Measurements from ENCODE around the gene SAMD1.

SAMD1 gene

DNA sequence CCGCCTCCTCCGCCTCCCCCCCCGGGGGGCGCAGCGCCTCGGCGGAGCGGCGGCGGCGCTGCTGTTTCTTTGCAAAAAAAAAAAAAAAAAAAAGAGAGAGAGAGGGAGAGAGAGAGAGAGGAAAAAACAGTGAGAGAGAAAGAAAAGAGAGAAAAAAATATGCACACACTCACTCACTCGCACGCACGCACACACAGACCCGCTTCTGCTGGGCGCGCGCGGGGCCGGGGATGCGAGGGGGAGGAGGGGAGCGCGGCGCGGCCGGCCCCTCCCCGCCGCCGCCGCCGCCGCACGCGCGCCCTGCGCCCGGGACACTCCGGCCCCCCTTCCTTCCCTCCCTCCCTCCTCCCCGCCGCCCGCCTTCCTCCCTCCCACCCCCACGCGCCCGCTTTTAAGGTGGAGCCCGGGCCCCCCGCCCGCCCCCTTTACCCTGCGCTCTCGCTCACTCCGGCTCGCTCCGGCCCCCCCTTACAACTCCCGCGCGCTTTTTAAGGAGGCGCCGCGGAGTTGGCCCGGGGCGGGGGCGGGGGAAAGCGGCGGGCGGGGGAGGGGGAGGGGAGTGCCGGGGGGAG is at the start of gene SAMD1:
TSS of gene SAMD1 (minus strand) at position 243 of the 572 bp plus-strand sequence.
- DNase-seq: peak; percentile 44

DNA sequence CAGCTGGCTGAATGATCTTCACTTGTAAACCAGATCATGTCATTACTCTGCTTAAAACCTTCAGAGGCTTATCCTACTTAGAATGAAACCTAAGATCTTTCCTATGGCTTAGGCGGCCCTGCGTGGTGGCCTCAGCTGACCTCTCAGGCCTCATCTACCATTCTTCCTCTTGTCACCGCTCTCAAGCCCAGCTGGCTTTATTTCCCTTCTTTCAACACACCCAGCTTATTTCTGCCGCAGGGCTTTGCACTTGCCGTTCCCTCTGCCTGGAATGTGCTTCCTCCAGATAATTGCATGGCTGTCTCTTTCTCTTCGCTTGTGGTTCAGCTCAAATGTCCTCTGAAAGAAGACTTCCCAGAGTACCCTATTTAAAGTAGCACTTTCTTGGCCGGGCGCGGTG is 49.4 kb upstream of the SAMD1 start:
- peak; percentile 84 for DNase-seq

- no peak for DNase-seq
These were observed 48.2 kb upstream of the SAMD1 start for GRCh38 chr19:14138576-14139265.

GRCh38 chr19:14136509-14137281 is 46.1 kb upstream of the SAMD1 start, which contains the start of gene ASF1B:
Gene ASF1B, minus strand, starts transcription at chr19:14136589. Its CDS starts 133 bp downstream, at chr19:14136456.
- peak; percentile 100 for DNase-seq

- DNase-seq: no peak
These were observed 45.5 kb upstream of the SAMD1 start for GRCh38 chr19:14135985-14136508.

DNA sequence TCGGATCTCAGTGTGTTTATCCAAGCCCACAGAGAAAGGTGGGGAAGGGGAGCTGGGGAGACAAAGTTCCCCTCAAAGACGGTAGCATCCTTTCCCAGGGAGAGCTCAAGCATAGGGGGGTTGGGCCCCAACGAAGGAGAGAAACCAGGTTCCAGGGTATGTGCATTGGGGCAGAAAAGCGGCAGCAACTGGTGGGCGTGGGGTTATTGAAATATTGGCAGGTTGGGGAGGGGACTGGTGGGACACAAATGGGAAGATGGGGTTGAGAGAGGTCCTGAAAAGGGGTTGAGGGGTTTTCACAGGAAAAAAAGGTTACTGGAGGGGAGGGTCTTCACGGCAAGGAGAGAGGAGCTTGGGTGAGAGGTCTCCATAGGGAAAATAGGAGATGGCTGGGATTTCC is 44.8 kb upstream of the SAMD1 start:
- DNase-seq: no peak

GRCh38 chr19:14127929-14128509 is 37.5 kb upstream of the SAMD1 start:
- DNase-seq: peak; percentile 85

DNA sequence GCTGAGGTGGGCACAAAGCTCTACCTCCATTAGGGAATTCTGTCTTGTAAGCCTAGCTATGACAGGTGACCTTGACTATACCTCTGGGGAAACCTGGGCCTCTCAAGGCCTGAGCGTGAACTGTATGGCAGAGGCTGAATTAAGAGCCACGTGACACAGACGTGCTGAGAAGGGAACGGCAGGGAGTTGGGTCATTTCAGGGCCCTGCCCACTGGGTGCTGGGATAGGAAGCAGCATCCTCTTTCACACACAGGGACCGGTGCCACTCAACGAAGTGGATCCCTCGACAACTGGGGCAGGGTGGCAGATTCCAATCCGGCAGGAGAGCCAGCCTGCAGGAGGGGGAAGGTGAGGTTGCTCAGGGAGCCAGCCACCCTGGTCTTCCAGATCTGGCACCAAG is 36.6 kb upstream of the SAMD1 start:
- DNase-seq: peak; percentile 74

DNA sequence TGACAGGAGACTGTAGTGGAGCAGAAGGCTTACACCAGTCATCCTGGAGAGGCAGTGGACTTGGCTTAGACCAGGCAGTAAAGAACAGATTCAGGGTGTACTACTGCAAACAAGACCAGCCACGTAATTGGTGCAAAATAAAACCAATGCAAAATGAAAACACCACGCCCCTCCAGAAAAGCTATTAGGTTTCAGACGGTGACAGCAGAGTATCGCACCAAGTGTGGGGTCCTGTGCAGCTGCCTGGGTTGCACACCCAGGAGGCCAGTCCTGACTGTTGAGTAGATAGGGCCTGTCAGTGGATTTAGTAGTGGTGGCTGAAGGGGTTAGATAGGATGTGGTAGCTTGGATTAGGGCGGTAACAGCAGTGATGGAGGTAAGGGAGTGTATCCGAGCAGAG is 32.4 kb upstream of the SAMD1 start:
- DNase-seq: no peak

GRCh38 chr19:14120497-14120780 is 29.9 kb upstream of the SAMD1 start:
- DNase-seq: no peak

GRCh38 chr19:14119644-14120496 is 29.3 kb upstream of the SAMD1 start:
- no peak for DNase-seq

DNA sequence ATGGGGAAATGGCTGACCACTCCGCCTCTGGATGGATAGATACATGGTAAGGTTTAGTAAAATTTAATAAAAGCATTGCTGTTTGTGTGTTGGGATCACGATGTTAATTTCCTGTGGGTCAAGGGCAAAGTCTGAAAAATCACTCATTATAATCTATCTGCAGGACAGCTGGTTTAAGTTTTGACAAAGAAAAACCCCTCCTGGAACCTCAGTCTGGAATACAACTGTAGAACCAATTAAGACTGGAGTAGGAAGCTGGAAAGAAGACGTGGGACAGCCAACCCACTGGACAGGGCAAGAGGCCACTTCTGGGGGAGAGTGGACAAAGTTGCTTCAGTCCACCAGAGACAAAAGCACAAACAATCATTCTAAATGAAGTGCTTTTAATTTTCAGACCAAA is 28.6 kb upstream of the SAMD1 start:
- no peak for DNase-seq

- peak; percentile 97 for DNase-seq
These were observed 27.9 kb upstream of the SAMD1 start for GRCh38 chr19:14118165-14119051.

- DNase-seq: peak; percentile 100
These were observed 27.2 kb upstream of the SAMD1 start, which contains the start of gene PRKACA for GRCh38 chr19:14117668-14118164. Gene PRKACA, minus strand, starts transcription at chr19:14117762. Its CDS starts 215 bp downstream, at chr19:14117547.

DNA sequence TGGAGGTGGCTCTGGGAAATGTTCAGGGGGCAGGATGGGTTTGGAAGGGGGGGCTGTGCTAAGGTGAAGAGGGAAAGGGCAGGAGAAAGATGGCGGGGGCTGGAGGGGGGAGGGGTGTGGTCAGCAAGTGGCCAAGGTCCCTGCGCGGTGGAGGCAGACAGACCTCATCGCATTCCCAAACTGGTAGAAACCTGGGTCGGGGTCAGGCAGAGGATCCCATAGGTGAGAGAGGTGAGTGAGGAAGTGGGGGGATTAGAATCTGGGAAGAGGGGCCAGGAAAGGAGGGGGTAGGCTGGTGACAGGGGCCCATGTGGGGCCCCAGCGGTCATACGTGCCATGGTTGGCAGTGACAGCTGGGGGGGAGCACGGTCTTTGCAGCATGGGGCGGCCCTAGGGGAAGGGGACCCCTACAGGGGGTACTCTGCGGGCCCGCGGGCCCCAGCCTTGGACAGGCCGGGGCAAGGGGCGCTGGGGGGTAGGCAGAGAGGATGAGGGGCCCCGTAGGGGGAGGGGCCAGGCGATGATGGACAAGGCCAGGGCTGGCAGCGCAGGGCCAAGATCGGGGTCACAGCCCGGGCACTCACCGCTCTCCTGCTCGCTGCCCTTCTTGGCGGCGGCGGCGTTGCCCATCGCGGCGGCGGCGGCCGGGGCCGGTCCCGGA is 26.5 kb upstream of the SAMD1 start:
- DNase-seq: no peak

- DNase-seq: no peak
These were observed 26.0 kb upstream of the SAMD1 start for GRCh38 chr19:14116525-14116917.

- no peak for DNase-seq
These were observed 25.2 kb upstream of the SAMD1 start for GRCh38 chr19:14115756-14116155.

DNA sequence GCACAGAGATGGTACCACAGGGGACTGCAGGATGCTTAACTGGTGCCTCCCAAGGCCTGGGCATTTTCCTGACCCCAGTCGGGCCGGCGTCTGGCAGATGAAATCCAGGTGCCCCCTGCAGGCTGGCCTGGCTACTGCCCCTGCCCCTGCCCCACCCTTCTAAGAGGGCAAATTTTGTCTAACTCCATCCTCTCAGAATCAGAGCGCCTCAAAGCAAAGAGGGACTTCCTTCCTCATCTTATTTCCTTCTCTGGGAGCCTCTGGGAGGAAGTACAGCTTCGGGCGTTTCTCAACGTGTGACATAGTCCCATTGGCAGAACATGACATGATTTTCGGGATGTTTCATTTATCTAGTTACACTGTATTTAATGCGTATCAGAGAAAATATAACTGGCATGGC is 24.3 kb upstream of the SAMD1 start:
- DNase-seq: peak; percentile 88

DNA sequence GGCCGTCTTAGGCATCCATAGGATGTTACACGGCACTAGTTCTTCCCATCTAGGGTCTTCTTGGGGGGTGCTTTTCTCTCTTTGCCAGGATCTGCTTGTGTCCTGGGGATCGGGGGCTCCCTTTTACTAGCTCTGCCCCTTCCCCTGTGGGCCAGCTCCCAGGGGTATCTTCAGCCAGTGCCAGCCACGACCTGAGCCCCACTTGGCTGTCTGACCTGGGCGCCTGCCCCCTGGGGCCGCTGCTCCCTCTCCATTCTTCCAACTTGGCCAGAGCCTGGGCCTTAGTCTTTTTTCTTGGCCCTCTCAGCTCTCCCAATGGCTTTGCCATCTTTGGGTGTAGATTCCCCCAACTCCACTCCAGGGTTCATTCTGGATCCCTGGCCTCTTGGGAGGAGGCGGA is 23.9 kb upstream of the SAMD1 start:
- DNase-seq: no peak

DNA sequence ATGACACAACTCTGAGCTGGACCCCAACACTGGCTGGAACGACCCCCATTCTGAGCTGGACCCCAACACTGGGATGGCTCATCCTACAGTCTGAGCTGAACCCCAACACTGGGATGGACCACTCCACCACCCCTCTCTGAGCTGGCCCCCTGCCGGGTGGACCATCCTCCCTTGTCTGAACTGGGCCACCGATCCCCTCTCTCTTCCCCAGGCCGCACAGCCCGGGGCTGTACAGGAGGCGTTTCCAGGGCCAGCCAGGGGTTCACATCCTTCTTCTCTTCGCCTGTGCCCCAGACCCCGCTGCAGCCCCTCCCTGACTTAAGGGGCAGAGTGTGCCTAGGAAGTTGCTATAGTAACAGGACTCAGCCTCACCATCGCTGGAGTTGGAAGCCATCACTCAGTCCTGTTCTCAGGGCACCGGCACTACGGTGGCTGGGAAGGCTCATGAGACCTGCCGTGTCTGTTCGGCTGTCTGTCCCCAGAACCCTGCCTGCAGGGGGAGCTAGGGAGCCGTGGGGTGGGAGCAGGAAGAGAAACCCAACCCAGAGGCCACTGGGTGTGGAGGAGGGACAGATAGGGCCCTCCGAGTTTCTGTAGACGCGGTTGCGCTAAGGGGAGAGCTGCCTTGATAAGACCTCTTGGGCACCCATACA is 23.3 kb upstream of the SAMD1 start:
- peak; percentile 71 for DNase-seq

Data from suppressor macrophage treated with lipopolysaccharide for 4 hours (primary cell).